ENCODE results near the gene PDK1.
A peak's percentile ranks its signal among the peaks of the same experiment; 100 is the strongest.
"Not testable (repeated sequence)": the region's sequence is repeated elsewhere in the genome, so short reads cannot be mapped to it uniquely, and the experiment has no call there.

Gene PDK1

DNA sequence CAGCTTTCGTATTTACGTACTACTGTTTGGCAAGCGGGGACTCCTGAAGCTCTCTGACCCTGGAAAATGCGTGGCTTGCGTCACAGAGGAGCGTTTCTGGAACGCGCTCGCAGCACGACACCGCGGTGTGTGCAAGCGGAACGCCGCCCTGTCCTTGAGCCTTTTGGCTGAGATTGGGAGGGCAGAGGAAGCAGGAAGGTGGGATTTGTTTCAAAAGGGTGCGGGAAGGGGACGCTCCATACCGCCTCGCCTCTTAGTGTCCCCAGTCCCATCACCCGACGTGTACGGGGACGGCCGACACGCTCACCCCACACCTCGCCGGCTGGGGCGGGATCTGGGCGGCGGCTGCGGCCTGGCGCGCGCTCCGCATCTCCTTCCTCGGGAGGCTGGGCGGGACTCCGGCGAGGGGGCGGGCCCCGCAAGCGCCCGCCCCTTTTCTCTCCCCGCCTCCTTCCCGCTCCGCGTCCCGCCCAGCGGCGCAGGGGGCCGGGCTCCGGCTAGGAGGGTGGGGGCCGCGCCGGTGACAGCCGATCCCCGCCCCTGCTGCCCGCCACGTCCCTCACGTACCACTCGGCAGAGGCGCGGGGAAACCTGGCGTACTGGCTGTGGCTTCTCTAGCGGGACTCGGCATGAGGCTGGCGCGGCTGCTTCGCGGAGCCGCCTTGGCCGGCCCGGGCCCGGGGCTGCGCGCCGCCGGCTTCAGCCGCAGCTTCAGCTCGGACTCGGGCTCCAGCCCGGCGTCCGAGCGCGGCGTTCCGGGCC is at the start of gene PDK1:
Gene PDK1 (plus strand): TSS at position 569 of the 762 bp plus-strand sequence. CDS start 61 bp downstream, at position 630.
- DNase-seq, result peak; percentile 92

DNA sequence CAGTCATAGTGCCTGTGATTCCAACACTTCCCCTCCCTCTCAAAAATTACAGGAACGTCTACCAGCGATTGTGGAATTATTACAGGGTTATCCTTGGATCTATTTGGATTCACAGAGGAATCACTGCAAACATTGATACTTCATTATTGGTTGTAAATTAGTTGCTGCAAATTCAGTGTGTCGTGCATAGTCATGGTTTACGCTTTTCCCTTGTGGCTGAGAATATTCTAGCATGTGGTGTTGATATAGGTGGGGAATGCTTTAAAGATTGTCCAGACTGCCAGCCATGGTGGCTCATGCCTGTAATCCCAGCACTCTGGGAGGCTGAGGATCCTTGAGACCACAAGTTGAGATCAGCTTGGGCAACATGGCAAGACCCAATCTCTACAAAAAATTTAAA is 48.7 kb upstream of the PDK1 start:
- no peak for DNase-seq

DNA sequence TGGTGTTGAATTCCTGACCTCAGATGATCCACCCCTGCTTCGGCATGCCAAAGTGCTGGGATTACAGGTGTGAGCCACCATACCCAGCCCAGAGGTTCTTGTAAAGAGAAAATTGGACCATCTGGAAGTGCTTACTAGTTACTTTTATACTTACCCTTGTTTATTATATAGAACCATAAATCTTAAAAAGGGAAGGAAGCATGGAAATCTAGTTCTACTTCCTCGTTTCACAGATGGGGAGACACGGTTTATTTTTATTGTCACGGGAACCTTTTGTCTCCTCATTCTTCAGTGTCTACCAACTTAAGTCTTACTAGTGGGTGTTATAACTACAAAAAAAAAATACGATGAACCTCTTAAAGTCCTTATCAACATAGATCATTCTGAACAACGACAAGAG is 45.8 kb upstream of the PDK1 start:
- no peak for DNase-seq

DNA sequence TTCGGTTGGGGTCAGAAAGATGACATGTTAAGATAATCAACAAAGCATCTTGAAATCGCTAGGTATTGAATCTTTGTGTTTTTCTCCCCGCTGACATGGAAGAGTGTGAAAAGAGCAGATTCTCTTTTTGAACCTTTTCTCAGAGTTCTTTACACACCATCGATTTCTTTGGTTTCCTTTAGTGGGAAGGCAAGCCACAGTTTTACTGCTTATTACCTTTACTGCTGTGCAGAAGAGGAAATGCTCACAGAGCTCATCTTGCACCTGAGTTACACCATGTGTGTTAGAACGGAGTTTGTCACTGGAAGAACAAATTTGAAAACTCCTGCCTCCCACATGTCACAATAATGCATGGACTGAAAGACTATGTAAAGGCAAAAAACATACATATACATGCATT is 45.3 kb upstream of the PDK1 start:
- no peak for DNase-seq

DNA sequence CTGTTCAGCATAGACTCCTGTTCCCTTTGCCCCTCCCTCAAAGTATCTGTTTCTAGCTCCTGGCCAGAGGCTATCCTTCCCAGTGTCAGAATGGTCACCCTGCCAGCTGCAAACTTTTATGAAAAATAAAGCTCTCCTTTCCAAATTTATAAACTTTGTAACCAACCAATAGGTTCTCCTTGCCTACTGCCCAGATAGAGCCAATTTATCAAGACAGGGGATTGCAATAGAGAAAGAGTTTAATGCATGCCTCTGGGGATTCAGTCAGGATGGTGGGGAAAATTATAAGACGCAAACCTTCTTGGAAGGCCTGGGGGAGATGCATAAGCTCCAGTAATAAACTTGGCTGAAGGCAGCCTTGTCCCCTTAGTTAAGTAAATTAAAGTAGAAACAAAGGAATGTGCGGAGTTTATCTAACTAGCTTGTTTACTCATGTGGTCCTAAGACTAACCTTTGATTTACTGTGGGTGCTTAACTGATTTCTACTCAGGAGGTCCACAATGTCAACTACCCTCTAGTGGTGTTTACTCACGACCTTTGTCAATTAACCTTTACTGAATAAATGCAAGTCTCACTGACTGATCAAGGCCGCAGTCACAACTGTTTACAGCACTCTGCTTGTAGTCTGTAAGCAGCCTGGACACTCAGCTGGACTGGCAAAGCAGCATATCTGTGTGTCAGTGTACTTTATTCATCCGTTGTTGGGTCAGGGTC is 42.9 kb upstream of the PDK1 start:
- DNase-seq, result no peak

DNA sequence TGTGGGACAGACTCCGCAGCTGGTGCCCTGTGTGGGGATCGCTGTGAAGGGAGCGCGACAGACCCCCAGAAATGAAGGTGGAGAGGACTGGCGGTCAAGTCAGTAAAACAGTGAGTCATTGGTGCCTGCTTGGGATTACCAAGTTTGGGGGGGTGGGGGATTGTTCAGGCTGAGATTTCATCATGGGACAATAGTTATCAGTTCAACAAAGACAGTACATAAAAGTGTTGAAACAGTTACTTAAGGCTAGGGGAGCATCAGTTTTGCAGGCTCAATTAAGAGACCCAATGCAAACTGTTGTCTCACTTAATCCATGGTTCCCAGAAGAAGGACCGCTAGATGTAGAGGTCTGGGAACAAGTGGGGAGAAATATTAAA is 42.4 kb upstream of the PDK1 start:
- DNase-seq, result no peak

DNA sequence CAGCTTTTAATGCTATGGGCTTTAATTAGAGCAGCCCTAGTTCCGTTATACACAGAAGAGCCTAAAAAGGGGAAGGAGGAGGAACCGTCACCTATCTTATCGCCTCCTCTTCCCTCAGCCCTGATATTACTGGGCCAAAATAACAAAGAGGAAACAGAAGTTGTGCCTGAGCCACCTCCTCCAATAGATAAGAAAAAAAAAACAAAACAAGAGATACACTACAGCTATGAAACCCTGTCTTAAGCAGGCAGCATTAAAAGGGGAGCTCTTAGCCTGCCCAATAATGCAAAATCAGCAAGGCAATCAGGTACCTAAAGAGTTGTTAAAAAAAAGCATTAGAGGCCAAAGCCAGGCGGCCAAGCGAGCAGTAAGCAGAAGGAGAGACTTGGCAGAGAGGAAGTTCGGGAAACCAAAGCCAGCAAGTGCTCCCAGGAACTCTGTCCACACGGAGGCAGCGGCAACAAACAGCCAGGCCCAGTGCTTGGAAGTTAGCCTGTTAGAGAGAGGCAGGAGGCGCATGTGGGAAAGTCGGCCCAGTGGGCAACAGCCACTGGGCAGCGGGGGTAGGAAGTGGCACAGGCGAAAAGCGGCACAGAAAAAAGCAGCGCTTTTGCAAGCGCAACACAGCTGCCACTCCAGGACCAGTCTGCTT is 41.8 kb upstream of the PDK1 start:
- DNase-seq, result no peak

DNA sequence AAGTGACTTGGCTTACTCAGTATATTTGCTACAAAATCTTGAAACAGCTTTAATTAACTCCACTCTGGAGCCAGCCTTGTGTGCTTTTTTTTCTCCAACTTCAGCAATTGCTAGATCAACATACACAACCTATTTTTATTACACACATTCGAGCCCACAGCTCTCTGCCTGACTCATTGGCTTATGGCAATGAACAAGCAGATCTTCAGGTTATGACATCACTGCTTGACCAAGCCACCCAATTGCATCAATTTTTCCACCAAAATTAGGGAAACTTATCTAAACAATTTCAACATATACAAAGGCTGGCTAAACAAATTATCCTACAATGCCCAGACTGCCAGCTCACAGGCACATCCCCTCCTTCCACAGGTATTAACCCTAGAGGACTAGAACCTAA is 39.6 kb upstream of the PDK1 start:
- DNase-seq, result no peak

DNA sequence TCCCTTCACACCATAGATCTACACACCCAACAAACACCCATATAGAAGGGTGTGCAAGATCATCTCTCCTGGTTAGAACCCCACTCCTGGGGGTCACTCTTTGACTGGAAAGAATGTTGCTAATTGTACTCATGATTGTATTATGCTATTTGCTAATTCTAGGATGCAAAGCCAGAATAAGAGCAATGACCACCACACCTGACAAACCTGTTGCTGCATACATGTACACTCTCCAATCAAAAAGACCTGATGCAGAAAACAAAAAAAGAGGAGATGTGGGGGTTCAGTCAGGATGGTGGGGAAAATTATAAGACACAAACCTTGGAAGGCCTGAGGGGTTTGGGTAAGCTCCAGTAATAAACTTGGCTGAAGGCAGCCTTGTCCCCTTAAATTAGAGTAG is 36.9 kb upstream of the PDK1 start:
- no peak for DNase-seq

DNA sequence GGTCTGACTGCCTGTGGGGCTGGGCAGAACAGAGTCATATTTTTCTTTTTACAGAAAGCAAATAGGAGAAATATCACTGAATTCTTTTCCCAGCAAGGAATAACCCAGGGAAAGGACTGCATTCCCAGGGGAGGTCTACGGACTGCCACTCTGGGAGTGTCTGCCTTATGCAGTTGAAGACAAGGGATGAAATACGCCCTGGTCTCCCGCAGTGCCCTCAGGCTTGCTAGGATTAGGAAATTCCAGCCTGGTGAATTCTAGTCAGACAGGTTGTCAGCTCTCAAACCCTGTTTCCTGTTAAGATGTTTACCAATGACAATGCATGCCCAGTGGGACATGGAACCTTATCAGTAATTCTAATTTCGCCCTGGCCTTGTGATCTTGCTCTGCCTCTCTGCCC is 30.3 kb upstream of the PDK1 start:
- DNase-seq, result no peak

DNA sequence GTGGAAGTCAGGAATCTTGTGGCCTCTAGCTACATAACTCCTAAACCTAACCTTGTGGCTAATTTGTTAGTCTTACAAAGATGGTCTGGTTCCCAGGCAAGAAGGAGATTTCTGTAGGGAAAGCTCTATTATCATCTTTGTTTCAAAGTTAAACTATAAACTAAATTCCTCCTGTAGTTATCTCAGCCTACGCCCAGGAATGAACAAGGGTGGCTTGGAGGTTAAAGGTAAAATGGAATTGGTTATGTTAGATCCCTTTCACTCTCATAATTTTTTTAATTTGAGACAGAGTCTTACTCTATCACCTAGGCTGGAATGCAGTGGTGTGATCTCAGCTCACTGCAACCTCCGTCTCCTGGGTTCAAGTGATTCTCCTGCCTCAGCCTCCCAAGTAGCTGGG is 24.6 kb upstream of the PDK1 start:
- no peak for DNase-seq

DNA sequence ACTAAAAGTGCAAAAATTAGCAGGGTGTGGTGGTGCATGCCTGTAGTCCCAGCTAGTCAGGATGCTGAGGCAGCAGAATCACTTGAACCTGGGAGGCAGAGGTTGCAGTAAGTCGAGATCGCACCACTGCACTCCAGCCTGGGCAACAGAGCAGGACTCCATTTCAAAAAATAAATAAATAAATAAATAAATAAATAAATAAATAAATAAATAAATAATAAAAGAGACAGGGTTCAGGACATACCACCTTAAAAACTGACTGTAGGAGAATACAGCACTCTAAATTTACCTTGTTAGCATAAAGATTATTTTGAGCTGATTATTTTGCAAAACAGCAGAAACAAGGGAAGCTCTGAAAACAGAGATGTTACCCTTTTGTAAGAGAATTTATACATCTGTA is 23.4 kb upstream of the PDK1 start:
- DNase-seq, result not testable (repeated sequence)

DNA sequence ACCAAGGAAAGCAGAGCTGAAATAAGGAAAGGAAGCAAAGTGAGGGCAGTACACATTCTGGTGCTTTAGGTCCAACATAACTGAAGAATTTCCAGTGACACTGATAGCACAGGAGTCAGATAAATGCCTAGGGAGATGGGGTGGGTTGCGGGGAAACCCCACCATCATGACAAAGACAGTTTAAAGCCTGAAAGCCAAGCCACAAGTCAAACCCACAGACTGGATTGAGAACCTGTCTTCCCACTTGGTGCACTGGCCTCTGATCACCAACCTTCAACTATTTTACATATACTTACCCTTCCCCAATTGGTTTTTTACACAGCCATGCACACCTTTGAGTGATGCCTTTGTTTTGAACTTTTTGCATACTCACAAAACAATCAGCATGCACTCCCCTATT is 22.2 kb upstream of the PDK1 start:
- no peak for DNase-seq

DNA sequence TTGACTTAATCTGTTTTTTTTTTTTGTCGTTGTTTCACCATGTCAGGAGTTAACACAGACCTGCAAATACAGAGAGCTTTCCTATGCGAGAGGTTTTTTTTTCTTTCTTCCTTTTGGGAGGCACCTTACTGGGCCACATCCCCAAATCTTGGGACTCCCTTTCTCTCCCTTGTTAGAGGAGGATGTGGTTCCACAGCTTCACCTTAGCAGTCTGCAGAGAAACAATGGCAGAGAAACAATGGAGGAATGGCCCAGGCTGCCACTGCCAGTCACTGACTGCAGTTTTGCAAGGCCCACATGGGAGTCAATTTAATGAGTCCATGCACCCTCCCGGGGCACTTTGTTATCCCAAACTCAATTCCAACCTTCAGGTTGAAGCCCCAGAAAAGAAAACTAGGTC is 20.8 kb upstream of the PDK1 start:
- DNase-seq, result no peak

DNA sequence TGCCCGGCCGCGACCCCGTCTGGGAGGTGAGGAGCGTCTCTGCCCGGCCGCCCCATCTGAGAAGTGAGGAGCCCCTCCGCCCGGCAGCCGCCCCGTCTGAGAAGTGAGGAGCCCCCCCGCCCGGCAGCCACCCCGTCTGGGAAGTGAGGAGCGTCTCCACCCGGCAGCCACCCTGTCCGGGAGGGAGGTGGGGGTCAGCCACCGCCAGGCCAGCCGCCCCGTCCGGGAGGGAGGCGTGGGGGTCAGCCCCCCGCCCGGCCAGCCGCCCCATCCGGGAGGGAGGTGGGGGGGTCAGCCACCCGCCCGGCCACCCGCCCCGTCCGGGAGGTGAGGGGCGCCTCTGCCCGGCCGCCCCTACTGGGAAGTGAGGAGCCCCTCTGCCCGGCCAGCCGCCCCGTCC is 18.0 kb upstream of the PDK1 start:
- DNase-seq, result not testable (repeated sequence)

DNA sequence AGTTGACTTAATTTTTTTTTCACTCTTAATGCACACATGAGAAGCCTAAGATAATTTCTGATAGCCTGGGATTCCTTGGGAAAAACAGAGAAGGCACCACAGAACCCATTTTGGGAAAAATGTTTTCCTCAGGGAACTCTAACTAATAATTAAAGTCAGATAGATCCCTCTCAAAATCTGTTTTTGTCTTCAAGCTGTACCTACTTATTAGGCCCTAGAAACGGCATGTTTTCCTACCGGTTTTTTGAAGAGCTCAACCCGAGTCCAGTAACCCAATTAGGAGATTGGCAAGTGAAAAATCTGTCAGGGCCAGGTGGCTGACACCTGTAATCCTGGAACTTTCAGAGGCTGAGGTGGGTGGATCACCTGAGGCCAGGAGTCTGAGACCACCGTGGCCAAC is 16.1 kb upstream of the PDK1 start:
- DNase-seq, result no peak

DNA sequence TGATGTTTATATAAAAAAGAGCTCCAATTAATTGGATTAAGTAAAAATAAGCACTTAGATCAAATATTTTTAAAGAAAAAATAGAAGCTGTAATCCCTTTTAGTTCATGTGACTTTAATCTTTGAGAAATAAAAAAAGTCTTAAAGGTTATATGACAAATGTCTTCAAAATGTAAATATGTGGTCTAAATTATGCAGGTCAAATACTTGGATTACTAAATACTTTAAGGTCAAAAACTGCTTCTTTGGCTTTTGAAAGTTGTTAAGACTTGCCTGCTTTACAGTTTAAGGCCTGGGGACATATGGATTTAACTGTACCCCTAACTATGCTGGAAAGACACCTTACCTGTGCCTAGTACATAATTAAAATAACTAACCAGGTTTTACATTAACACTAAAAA is 15.5 kb upstream of the PDK1 start:
- no peak for DNase-seq

DNA sequence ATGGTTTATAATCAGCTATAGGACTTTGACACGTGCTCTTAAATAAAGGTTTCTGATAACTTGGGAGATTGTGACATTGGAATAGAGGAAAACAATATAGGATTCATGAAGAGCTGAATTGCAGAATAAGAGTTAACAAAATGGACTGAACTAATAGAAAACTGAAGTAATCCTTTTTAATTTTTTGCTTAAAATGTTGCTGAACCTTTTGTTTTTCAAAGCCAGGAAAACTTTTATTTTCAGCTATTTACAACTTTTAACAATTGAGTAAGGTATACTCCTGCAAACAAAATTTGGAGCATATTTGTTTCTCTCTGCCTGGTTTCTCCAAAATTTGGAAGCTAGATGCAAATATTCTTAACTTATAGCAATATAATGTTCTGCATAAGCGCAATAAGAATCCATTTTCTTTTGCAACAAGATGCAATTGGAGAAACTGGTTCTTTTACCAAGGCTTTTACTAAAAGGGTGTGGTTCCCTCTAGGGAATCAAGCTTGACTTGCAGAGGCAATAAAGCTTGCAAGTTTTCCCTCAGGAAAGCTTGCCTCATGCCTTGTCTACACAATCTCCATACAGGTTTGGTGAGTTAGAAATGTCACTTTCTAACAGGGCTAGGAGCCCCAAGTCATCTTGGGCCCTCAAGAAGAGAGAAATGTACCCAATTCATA is 10.3 kb upstream of the PDK1 start:
- DNase-seq, result no peak

DNA sequence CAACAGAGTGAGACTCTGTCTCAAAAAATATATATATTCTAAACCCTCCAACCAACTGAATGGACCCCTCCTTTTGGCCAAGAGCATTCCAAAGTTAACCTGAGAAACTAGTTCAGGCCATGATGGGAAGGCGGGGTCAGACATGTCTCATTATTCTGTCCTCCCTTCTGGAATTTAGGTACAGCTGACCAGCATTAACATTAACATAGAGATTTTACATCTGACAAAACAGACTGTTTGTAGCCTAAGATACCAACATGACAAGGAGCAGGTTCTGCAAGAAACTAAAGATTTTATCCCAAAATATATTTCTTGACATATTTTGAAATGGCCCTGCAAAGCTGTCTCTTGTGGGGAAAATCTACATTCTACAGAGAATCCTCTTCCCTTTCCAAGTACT is 6.8 kb upstream of the PDK1 start:
- DNase-seq, result no peak

DNA sequence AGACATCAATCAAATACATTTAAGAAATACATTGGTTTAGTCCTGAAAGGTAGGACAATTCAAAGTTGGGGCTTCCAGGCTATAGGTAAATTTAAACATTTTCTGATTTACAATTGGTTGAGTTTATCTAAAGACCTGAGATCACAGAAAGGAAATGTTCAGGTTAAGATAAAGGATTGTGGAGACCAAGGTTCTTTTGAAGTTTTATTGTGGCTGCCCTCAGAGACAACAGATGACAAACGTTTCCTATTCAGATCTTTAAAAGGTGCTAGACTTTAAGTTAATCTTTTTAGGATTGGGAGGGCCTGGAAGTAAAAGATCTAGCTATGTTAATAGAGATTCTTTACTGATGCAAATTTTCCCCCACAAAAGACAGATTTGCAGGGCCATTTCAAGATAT is 6.1 kb upstream of the PDK1 start:
- DNase-seq, result not testable (repeated sequence)

DNA sequence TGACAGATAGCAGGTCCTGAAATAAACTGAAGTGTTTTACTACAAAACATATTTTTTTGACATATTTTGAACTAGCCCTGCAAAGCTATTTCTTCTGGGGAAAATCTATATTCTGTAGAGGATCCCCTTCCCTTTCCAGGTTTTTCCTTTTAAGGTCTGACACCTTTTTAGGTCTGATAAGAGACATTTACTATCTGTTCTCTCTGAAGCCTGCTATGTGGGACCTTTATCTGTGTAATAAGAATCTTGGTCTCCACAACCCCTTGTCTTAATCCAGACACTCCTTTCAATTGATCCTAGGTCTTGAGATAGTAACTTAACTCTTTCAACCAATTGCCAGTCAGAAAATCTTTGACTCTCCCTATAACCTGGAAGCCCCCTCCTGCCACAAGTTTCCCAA is 5.5 kb upstream of the PDK1 start:
- DNase-seq, result no peak

DNA sequence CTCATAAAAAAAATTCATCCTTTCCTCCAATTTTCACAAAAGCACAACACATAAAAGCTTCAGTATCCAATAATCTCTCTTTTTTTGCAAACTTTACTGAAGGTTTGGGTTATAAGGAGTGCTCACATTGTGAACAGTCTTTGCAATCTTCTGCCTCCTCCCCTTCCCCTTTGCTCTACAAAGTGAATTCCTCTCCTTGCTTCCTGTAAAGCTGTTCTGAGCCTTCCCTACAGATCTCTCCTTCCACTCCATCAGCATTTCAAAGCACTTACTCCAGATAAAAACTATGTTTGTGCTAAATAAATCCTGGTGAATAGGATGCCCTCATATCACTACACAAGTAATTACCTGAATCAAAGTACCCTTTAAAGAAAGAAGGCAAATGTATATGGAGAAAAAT is 4.6 kb upstream of the PDK1 start:
- no peak for DNase-seq

DNA sequence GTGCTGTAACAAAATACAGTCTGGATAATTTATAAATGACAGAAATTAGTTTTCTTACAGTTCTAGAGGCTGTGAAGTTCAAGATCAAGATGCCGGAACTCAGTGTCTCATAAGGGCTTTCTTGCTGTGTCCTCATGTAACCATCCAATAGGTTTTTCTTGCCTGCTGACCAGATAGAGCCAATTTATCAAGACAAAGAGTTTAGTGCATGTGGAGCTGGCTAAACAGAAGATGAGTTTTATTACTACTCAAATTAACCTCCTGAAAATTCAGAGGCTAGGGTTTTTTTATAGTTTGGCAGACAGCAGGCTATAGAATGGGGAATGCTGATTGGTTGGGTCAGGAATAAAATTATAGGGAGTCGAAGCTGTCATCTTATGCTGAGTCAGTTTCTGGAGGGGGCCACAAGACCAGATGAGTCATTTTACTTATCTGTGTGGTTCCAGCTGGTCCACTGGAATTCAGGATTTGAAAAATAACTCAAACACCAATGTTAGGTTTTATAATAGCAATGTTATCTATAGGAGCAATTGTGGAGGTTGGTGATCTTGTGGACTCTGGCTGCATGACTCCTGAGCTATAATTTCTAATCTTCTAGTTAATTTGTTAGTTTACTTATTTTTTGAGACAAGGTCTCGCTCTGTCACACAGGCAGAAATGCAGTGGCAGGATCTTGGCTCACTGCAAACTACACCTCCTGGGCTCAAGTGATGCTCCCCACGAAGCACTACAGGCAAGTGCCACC is 3.2 kb upstream of the PDK1 start:
- DNase-seq, result no peak

Measured in activated CD4-positive, CD25-positive, alpha-beta regulatory T cell treated with anti-CD3 and anti-CD28 coated beads, Interleukin-2, amount 50 U/mL, for 72 hours (primary cell).